K562 (cell line): ENCODE results near the gene NEK4. TPM values are rescaled to one million over a fixed set of nuclear protein-coding genes. Genes with fewer than 3 reads are reported as not detected.

Source experiments
- ATAC-seq: fragments of 200-7000 bp; cut with Tn5 transposase; 3 replicates; pipeline ENCODE4 v1.9.1; 2020; ENCODE audit warnings: moderate library complexity
- BruUV-seq: library from RNA; stranded (reverse); fragments of 400-500 nt; replicated peaks from 2 replicates; lab custom pipeline; 2021; lab: Mats Ljungman, UMichigan
- CTCF ChIA-PET: fragments of 300-600 bp; formaldehyde crosslinking; extraction: SDS; loops from one replicate; lab custom pipeline; 2021; ENCODE audit warnings: low intra/inter-chr PET ratio; lab: Yijun Ruan, JAX
- POLR2A ChIA-PET: fragments of 300-600, 350-650 bp; sonication (Branson Sonifier 250); formaldehyde crosslinking; extraction: SDS; loops from one replicate; lab custom pipeline; 2021; ENCODE audit warnings: antibody characterized with exemption, inconsistent platforms; lab: Yijun Ruan, JAX
- DNase-seq, 4 experiments: peaks; one replicate each; pipeline versions ENCODE4 v3.0.0 to v3.0.0-alpha.2; 2011 to 2018; ENCODE audit warnings: low spot score in 3 of 4, mixed read lengths in 3 of 4; ENCODE audit errors: extremely low read depth in 1 of 4
- FAIRE-seq: peaks from 2 replicates; lab custom pipeline; 2011; peaks lifted over from hg19 to GRCh38; lab: Jason Lieb, UNC
- H2AFZ ChIP-seq: 2 replicates; pipeline ENCODE4 v1.6.0; 2011; ENCODE audit warnings: low read depth, low read length, control low read depth, inconsistent platforms
- H3K27ac ChIP-seq: fragments of 200-600 bp; 3 replicates; pipeline ENCODE4 v1.8.0; 2011; ENCODE audit warnings: low read depth, mild to moderate bottlenecking, control low read depth, inconsistent platforms, low read length, moderate library complexity, mixed read lengths; ENCODE audit errors: extremely low read depth
- H3K27me3 ChIP-seq, 2 experiments: fragments of 300-600 bp in 1 of 2; 2 replicates in 1 of 2; 3 replicates in 1 of 2; pipeline versions ENCODE4 v1.6.0 to v1.8.0; 2011; ENCODE audit warnings: inconsistent platforms in 2 of 2, low read length in 2 of 2, mild to moderate bottlenecking in 1 of 2, mixed read lengths in 1 of 2, moderate library complexity in 1 of 2; ENCODE audit not compliant: control insufficient read depth in 2 of 2, insufficient read depth in 2 of 2
- H3K36me3 ChIP-seq: fragments of 300-600 bp; 3 replicates; pipeline ENCODE4 v1.8.0; 2011; ENCODE audit warnings: mild to moderate bottlenecking, low read length, inconsistent platforms; ENCODE audit not compliant: control insufficient read depth, insufficient read depth
- H3K4me1 ChIP-seq, 2 experiments: fragments of 200-600 bp in 1 of 2; replicated peaks in 1 of 2; 2 replicates in 1 of 2; 3 replicates in 1 of 2; pipeline versions ENCODE4 v1.5.1 to v1.8.0; 2011; ENCODE audit warnings: inconsistent platforms in 2 of 2, low read length in 2 of 2, mild to moderate bottlenecking in 1 of 2, mixed read lengths in 1 of 2, moderate library complexity in 1 of 2; ENCODE audit not compliant: control insufficient read depth in 2 of 2, insufficient read depth in 2 of 2
- H3K4me2 ChIP-seq: 2 replicates; pipeline ENCODE4 v1.6.1; 2011; ENCODE audit warnings: low read length, control low read depth, inconsistent platforms, mixed read lengths; ENCODE audit not compliant: insufficient read depth
- H3K4me3 ChIP-seq: fragments of 200-600 bp; sonication (generic), shearing (Covaris generic); 2 replicates; pipeline ENCODE4 v1.5.1; 2016; ENCODE audit warnings: control low read depth, inconsistent platforms
- H3K79me2 ChIP-seq: fragments of 200-600 bp; 3 replicates; pipeline ENCODE4 v1.8.0; 2011; ENCODE audit warnings: low read length, inconsistent platforms; ENCODE audit not compliant: control insufficient read depth, insufficient read depth
- H3K9ac ChIP-seq, 2 experiments: 2 replicates each; pipeline versions ENCODE4 v1.6.0 to v1.6.1; 2011; ENCODE audit warnings: low read depth in 2 of 2, low read length in 2 of 2, control low read depth in 1 of 2, inconsistent platforms in 1 of 2, mild to moderate bottlenecking in 1 of 2, mixed read lengths in 1 of 2; ENCODE audit not compliant: insufficient read depth in 1 of 2
- H3K9me1 ChIP-seq: one replicate; pipeline ENCODE4 v1.6.0; 2011; ENCODE audit warnings: inconsistent platforms, mild to moderate bottlenecking, low read length, moderate library complexity; ENCODE audit not compliant: control insufficient read depth, insufficient read depth
- H3K9me3 ChIP-seq: replicated peaks from 2 replicates; pipeline ENCODE4 v1.5.1; 2011; ENCODE audit warnings: low read depth, low read length, inconsistent platforms; ENCODE audit not compliant: control insufficient read depth, insufficient read depth
- H4K20me1 ChIP-seq: replicated peaks from 2 replicates; pipeline ENCODE4 v1.6.1; 2011; ENCODE audit warnings: low read length, inconsistent platforms, mixed read lengths; ENCODE audit not compliant: control insufficient read depth, insufficient read depth
- BRF1 ChIP-seq: IDR thresholded peaks from 3 replicates; pipeline ENCODE4 v1.6.1; 2011; ENCODE audit warnings: borderline replicate concordance, mild to moderate bottlenecking; ENCODE audit not compliant: insufficient read length; ENCODE audit errors: extremely low read depth
- HDAC1 ChIP-seq, 2 experiments: fragments of 450-650 bp; IDR thresholded peaks; 2 replicates each; pipeline ENCODE4 v1.6.1; 2016 to 2017; ENCODE audit warnings: inconsistent platforms in 1 of 2, mild to moderate bottlenecking in 1 of 2, moderate library complexity in 1 of 2
- HDAC8 ChIP-seq: fragments of 450-650 bp; IDR thresholded peaks from 2 replicates; pipeline ENCODE4 v1.6.1; 2016; ENCODE audit warnings: mild to moderate bottlenecking, missing genetic modification characterization, moderate library complexity, missing compliant biosample characterization
- L3MBTL2 ChIP-seq: fragments of 450-650 bp; IDR thresholded peaks from 2 replicates; pipeline ENCODE4 v1.6.1; 2016; ENCODE audit warnings: mild to moderate bottlenecking, moderate library complexity
- MAFK ChIP-seq: IDR thresholded peaks from 2 replicates; pipeline ENCODE4 v1.6.1; 2011; ENCODE audit warnings: low read length, improper control_type of control experiment
- MCM2 ChIP-seq: fragments of 450-650 bp; IDR thresholded peaks from 2 replicates; pipeline ENCODE4 v1.6.1; 2017; ENCODE audit warnings: low read depth, mild to moderate bottlenecking
- NFYB ChIP-seq: IDR thresholded peaks from 2 replicates; pipeline ENCODE4 v1.6.1; 2011; ENCODE audit warnings: mild to moderate bottlenecking, moderate library complexity; ENCODE audit not compliant: insufficient read length; ENCODE audit errors: extremely low read depth
- NR2C2 ChIP-seq, 2 experiments: fragments of 200-800 bp in 1 of 2; sonication (Bioruptor generic) in 1 of 2; sonication (generic) in 1 of 2; formaldehyde crosslinking in 1 of 2; IDR thresholded peaks; 2 replicates each; pipeline versions ENCODE4 v1.6.1 to v1.8.0; 2016 to 2022; ENCODE audit warnings: mild to moderate bottlenecking in 1 of 2, missing compliant biosample characterization in 1 of 2, missing genetic modification characterization in 1 of 2, missing genetic modification reagents in 1 of 2
- POLR2A ChIP-seq: fragments of 450-650 bp; conservative IDR thresholded peaks from 2 replicates; pipeline ENCODE4 v1.6.1; 2016
- TARDBP ChIP-seq: fragments of 450-650 bp; IDR thresholded peaks from 2 replicates; pipeline ENCODE4 v1.6.1; 2016
- ZBTB7A ChIP-seq: IDR thresholded peaks from 2 replicates; pipeline ENCODE4 v1.6.1; 2011; ENCODE audit warnings: low read depth, mild to moderate bottlenecking, low read length, moderate library complexity, borderline replicate concordance; ENCODE audit not compliant: control insufficient read depth
- WGBS: fragments of 100-300 bp; shearing (Covaris generic); methylation state at CpG from one replicate; pipeline ENCODE4 v1.1.6; 2016; ENCODE audit warnings: low coverage, mixed read lengths; ENCODE audit not compliant: insufficient coverage; ENCODE audit errors: missing lambda C conversion rate; 5-methylcytosine and 5-hydroxymethylcytosine counted together
- in situ Hi-C: fragments of 300-500 bp; cut with MboI; formaldehyde crosslinking; loops from 4 replicates; pipeline ENCODE4 v1.15.0; 2018; ENCODE audit warnings: inconsistent platforms, mixed read lengths
- intact Hi-C: fragments of 100-400 bp; cut with micrococcal nuclease; formaldehyde crosslinking; loops from 2 replicates; pipeline ENCODE4 v1.14.2; 2022
- polyA plus RNA-seq, 8 experiments: library from polyadenylated mRNA; depleted of rRNA in 4 of 8; stranded (reverse) in 5 of 8; unstranded in 3 of 8; fragments of >200 nt; fragmentation: Nextera tagmentation in 2 of 8; fragmentation: Illumina TruSeq in 1 of 8; extraction: Ambion mirVana in 2 of 8; extraction: Trizol in 1 of 8; gene quantifications; 2 replicates each; pipeline versions ENCODE4 v1.2.1 to v1.2.3, GENCODE V29; 2011 to 2014; ENCODE audit warnings: inconsistent platforms in 1 of 8, missing spikeins in 1 of 8
- total RNA-seq, 7 experiments: library from RNA; depleted of rRNA in 6 of 7; stranded (reverse); fragments of >200 nt in 6 of 7; fragmentation: Illumina TruSeq in 2 of 7; extraction: Trizol in 2 of 7; gene quantifications; 2 replicates each; pipeline versions ENCODE4 v1.2.1 to v1.2.3, GENCODE V29; 2011 to 2021; ENCODE audit warnings: low replicate concordance in 1 of 7
- TF ChIP-seq, protein P1 (sequence below): fragments of 450-650 bp; IDR thresholded peaks from 2 replicates; pipeline ENCODE4 v1.6.1; 2016
- TF ChIP-seq, protein P2 (sequence below), 2 experiments: fragments of 450-650 bp; conservative IDR thresholded peaks; 2 replicates each; pipeline ENCODE4 v1.6.1; 2017; ENCODE audit warnings: mild to moderate bottlenecking in 2 of 2, moderate library complexity in 2 of 2
- TF ChIP-seq, protein P3 (sequence below): sonication (generic); formaldehyde crosslinking; IDR thresholded peaks from 2 replicates; pipeline ENCODE4 v1.8.0; 2022; ENCODE audit warnings: missing genetic modification reagents, mild to moderate bottlenecking, moderate library complexity, borderline replicate concordance

The NEK4 gene
- total and polyA plus RNA-seq, 9 of the 15 experiments (the other 6 are each of a cell fraction or from before 2014, with no cell fraction given) = 5.8 to 23.1 (median 16.6) TPM

GRCh38 chr3:52704611-52705437 is 65.9 kb downstream of the NEK4 start:
- H3K9me1 ChIP-seq = no peaks in the 10 kb centered on the region
- no peaks in the 10 kb centered on the region for H3K27me3 ChIP-seq
- CTCF ChIA-PET = interaction anchor here (0.7 kb wide), 1 partner anchor 157 kb away, joined by 3 read pairs; no protein-coding TSS in a partner anchor
- peak overlapping the region; percentile 78 for H3K27ac ChIP-seq
- peak overlapping the region; percentile 83 for H3K4me3 ChIP-seq
- peaks cover 7 to 10% of the 10 kb centered on the region in 2 experiments; a peak in 3 of 5 replicates for H3K4me1 ChIP-seq
- peaks cover 19% of the 10 kb centered on the region for H3K36me3 ChIP-seq
- BruUV-seq = TSS peak; percentile 69
- H2AFZ ChIP-seq = peak overlapping the region; percentile 96
- peak overlapping the region; percentile 94 for H3K4me2 ChIP-seq
- FAIRE-seq = peak; percentile 19
- in situ Hi-C loops = no loop called here
- 1% methylated on average over 13 of the region's 22 CpGs for WGBS
- peak in 1 of 2 experiments; percentile 37; a peak in 1 of 4 replicates for TF ChIP-seq HDAC1 (IDR thresholded peaks at IDR 0.05)
- TF ChIP-seq POLR2A = no peak
- no peak for TF ChIP-seq MAFK
- TF ChIP-seq HDAC8 = no peak
- TF ChIP-seq, protein P1, sequence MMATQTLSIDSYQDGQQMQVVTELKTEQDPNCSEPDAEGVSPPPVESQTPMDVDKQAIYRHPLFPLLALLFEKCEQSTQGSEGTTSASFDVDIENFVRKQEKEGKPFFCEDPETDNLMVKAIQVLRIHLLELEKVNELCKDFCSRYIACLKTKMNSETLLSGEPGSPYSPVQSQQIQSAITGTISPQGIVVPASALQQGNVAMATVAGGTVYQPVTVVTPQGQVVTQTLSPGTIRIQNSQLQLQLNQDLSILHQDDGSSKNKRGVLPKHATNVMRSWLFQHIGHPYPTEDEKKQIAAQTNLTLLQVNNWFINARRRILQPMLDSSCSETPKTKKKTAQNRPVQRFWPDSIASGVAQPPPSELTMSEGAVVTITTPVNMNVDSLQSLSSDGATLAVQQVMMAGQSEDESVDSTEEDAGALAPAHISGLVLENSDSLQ = 0 out of 2 replicates have a peak, but pooled peaks have one; percentile 15
- TF ChIP-seq, protein P2, sequence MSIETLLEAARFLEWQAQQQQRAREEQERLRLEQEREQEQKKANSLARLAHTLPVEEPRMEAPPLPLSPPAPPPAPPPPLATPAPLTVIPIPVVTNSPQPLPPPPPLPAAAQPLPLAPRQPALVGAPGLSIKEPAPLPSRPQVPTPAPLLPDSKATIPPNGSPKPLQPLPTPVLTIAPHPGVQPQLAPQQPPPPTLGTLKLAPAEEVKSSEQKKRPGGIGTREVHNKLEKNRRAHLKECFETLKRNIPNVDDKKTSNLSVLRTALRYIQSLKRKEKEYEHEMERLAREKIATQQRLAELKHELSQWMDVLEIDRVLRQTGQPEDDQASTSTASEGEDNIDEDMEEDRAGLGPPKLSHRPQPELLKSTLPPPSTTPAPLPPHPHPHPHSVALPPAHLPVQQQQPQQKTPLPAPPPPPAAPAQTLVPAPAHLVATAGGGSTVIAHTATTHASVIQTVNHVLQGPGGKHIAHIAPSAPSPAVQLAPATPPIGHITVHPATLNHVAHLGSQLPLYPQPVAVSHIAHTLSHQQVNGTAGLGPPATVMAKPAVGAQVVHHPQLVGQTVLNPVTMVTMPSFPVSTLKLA (conservative IDR thresholded peaks at IDR 0.05) = peak; percentile 49 to 54; a peak in 3 of 4 replicates
- no peak for TF ChIP-seq TARDBP
- TF ChIP-seq NFYB = no peak
- TF ChIP-seq, protein P3, sequence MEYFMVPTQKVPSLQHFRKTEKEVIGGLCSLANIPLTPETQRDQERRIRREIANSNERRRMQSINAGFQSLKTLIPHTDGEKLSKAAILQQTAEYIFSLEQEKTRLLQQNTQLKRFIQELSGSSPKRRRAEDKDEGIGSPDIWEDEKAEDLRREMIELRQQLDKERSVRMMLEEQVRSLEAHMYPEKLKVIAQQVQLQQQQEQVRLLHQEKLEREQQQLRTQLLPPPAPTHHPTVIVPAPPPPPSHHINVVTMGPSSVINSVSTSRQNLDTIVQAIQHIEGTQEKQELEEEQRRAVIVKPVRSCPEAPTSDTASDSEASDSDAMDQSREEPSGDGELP (CRISPR knock-in tag) = peak; percentile 17; the same call in 1 of the 2 replicates
- TF ChIP-seq BRF1 = no peak
- no peak for TF ChIP-seq MCM2
- TF ChIP-seq ZBTB7A = peak; percentile 9; the same call in 1 of the 2 replicates
- TF ChIP-seq L3MBTL2 = peak; percentile 22; the same call in 1 of the 2 replicates
- TF ChIP-seq NR2C2 (CRISPR knock-in tag; IDR thresholded peaks at IDR 0.05) = no peak
- TF ChIP-seq NR2C2 (tag; IDR thresholded peaks at IDR 0.05) = no peak
- TF ChIP-seq, all 486 proteins: peak for 6
- H3K9me3 ChIP-seq = no peaks in the 10 kb centered on the region
- no peaks in the 10 kb centered on the region for H4K20me1 ChIP-seq
- POLR2A ChIA-PET = interaction anchor here (1.1 to 1.6 kb wide), 4 partner anchors 8 to 15 kb away, joined by 3 to 6 read pairs (median 5); no protein-coding TSS in a partner anchor
- DNase-seq (peak in 3 of 4 experiments; percentile 11 to 37 (median 22)), ATAC-seq (peak; percentile 34)
- intact Hi-C loops = no loop called here
- peaks cover 49% of the 10 kb centered on the region for H3K79me2 ChIP-seq
- H3K9ac ChIP-seq = peak overlapping the region; percentile 79 to 98
